Stimulated activated CD8-positive, alpha-beta memory T cell treated with anti-CD3 and anti-CD28 coated beads, Interleukin-12 subunit alpha, Interleukin-12 subunit beta, amount 100 ng/mL, for 24 hours (primary cell): ENCODE results near the gene FSHR.

Experiments used
- DNase-seq: peaks from one replicate; pipeline ENCODE4 v3.0.0-alpha.2; 2020; ENCODE audit errors: extremely low read depth

FSHR gene

DNA sequence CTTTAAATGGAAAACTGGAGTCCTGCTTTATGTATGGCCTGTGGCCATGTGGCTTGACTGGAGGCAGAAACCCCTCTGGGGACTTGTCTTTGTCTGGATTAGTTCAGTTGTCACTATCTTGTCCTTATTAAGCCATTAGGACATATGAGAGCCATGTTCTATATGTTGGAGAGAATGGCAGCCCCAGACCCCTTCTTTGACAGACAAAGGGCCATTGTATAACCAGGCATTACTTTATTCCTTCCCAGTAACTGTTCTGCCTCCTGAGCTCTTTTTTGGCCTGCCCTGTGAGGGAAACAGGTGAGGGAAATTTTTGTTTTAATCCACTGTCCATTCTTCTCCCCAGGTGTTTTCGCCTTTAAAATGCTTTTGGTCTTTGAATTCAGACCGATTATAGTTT lies 43.3 kb downstream of the FSHR start:
- no peak for DNase-seq

- no peak for DNase-seq
Measured at GRCh38 chr2:49110571-49110970, 43.7 kb downstream of the FSHR start.

DNA sequence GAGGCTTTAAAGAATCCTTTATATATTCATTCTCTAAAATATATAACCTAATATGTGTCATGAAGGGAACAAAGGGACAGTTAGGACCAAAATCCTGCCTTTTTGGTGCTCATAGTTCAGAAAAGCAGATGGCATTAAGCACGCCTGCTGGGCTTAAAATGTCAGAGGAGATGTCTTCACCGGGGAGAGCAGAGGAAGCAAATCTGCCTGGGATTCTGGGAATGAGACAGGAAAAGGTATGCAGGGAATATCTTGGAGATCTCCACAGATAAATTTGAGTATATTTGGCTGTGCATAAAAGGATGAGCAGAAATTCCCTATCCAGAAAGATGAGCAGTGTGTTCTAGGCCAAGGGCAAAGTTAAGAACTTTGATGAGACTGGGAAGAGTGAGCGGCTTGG lies 45.5 kb downstream of the FSHR start:
- DNase-seq, result no peak

DNA sequence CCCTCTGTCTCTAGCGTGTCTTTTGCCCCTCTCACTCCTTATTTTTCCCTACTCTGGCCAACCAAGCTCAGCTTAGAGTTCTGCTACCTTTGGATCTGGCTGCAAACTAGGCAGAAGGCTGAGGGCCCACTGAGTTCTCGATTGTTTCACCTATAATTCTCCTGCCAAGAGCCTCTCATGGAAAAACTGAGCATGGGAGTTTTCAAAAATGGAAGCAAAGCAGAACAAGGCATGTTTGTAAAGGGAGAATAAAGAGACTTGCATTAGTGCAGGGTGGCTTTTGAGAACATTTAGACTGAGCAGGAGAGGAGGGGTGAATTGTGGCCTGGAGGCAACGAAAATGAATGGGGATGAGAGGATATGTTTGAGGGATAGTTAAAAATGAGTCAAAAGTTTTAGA lies 45.9 kb downstream of the FSHR start:
- DNase-seq, result no peak

- DNase-seq, result no peak
Measured at GRCh38 chr2:49105506-49105905, 48.8 kb downstream of the FSHR start.

DNA sequence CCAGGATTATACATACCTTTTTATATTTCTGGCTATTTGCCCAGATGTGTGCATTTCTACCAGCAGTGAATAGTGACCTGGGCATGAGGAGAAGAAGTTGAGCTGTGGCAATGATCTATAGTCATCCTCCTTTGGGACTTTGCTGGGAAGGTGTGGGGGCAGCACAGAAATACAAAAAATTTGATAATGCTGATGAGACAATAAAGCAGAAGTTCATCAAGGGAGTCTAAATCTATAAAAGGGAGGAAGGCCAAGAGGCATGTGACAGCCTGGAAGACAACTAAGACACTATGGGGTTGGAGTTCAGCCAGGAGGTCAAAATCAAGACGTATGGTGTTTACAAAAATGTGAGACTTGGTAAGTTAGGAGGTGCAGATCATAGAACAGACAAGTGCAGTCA lies 52.2 kb downstream of the FSHR start:
- DNase-seq, result no peak

- no peak for DNase-seq
Measured at GRCh38 chr2:49080681-49081080, 73.6 kb downstream of the FSHR start.

DNA sequence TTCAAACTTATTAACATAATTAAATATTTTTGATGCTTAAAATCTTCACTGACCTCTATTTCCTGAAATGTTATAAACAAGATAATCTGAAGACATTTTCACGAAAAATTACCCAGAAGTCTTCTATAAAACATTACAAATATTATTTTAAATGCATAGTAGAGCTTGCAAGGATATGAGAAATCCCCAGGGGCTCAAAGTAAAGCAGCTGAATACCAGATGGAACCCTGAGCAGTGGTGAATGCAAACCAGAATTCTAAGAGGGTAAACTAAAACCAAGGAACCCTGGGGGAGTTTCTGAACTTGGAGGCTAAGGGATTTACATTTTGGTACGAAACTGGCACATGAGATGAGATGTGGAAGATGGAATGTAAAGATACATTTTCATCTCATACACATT lies 83.6 kb downstream of the FSHR start:
- DNase-seq, result no peak

GRCh38 chr2:49069829-49070228 lies 84.5 kb downstream of the FSHR start:
- no peak for DNase-seq

- DNase-seq, result no peak
Measured at GRCh38 chr2:49068613-49069012, 85.7 kb downstream of the FSHR start.

GRCh38 chr2:49067971-49068370 lies 86.3 kb downstream of the FSHR start:
- no peak for DNase-seq

DNA sequence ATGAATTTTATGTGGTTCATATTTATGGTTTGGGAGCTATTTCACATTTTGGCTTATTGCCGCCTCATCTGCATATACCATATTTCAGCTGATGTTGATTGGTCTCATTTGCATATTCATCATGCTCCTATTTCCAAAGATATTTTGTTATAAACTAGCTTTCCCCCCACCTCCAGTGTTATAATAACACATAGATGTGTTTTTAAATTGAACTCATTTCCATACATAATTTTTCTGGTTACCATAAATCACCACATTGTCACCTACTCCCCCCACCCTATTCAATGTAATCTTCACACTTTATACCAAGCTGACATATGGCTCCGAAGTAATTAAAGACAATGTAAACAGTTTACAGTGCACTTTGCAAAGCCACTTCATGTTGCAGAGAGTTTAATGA lies 101.2 kb downstream of the FSHR start:
- no peak for DNase-seq

DNA sequence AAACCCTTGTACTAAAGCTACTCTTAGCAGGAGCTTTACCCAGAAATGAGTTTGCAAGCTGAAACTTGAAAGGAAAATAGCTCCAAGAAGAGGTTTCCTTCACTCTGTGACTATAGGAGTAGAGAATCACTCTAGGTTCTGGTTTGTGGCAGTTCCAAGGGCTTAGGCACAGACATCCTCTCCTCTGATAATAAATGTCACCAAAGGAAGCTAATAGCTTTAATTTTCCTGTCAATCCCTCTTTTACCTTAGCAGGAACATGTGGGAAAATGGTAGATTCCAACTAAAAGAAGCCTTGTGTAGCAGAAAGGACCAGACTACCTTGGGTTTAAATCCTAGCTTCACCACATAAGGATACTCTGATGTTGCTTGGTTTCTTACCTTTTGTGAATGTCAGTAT lies 104.0 kb downstream of the FSHR start:
- no peak for DNase-seq

DNA sequence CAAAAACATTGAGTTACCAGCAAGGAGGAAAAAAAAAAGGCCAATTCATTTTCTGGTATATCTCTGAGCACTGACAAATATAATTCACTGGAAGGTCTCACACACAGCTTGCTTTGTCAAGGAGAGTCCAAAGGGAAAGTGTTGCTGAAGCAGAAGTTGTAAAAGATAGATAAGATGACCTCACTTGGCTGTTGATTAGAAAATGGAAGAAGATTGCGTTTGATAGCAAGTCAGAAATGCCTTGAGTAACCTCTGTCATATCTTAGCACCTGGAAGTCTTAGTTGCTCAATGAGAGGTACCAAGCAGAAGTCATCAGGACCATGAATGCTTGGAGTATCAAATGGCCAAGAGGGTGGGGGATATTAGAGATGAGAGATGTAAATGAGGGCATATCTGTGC lies 105.2 kb downstream of the FSHR start:
- DNase-seq, result no peak

GRCh38 chr2:49045083-49045482 lies 109.2 kb downstream of the FSHR start:
- no peak for DNase-seq

GRCh38 chr2:49044350-49045079 lies 109.8 kb downstream of the FSHR start:
- DNase-seq, result no peak

GRCh38 chr2:49043405-49043982 lies 110.8 kb downstream of the FSHR start:
- no peak for DNase-seq

DNA sequence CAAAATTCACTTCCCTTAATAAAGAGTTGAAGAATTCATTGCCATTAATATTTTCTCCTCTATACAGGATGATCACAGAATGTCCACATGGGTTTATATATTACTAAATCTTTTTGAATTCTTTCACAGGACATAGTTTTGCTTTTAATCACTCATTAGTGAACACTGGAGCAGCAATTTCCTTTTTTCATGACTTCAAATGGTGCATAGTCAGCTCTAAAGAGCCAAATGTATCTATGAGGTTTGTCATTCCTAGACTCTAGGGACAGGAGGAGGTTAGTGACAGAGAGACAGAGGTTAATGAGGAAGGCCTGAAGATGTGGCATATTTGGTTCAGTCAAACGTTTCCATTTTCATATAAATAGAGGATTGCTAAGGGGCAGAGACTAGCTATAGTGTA lies 111.8 kb downstream of the FSHR start:
- no peak for DNase-seq

DNA sequence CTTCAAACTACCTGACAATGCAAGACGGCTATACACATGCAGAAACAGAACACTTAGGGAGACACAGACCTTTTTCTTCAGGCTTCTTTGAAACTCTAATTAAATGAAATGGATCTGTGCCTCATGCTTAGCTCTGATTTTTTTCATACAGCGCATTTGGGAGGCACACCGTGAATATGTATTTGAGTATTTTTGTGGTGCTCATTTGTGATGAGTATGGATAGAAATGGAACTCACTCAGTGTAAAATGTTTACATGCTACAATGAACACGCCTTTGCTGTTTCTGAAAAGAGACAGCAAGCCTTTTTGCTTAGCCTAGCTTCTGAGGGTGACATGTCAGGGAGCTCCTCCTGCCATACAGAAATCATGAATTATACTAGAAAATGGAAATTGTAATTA lies 113.3 kb downstream of the FSHR start:
- DNase-seq, result no peak

DNA sequence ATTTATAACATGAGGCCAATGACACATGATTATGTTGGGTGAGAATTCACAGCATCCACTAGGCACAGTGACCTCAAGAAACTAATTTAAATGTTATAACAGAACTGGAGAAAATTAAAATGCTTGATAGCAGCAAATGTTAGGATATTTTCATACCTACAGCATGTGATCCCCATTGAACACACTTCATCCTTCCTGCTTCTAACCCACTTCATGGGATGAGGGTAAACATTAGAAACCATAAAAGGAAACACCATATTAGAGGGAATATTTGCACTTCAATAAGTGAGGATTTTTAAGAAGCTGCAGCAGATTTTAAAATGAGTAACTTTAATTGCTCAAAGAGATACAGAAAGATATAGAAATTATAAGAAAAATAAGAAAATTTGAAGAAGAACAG lies 117.1 kb downstream of the FSHR start:
- no peak for DNase-seq

DNA sequence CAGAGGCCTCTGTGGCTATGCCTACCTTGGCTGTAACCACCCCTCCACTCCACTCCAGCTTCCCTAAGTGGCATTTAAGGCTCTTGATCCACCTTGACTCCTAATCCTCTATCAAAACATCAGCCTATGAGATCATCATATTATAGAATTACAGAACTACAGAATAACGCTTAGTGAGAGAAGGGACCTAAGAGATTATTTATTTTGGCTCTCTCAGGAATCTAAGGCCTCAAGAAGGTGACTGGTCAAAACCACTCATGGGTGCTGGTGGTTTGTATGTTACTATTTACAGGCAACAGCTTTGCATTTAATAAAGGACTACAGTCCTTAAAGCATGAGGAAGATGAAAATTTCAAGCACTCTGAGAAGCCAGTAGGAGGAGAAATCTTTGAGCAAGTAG lies 118.8 kb downstream of the FSHR start:
- DNase-seq, result no peak

DNA sequence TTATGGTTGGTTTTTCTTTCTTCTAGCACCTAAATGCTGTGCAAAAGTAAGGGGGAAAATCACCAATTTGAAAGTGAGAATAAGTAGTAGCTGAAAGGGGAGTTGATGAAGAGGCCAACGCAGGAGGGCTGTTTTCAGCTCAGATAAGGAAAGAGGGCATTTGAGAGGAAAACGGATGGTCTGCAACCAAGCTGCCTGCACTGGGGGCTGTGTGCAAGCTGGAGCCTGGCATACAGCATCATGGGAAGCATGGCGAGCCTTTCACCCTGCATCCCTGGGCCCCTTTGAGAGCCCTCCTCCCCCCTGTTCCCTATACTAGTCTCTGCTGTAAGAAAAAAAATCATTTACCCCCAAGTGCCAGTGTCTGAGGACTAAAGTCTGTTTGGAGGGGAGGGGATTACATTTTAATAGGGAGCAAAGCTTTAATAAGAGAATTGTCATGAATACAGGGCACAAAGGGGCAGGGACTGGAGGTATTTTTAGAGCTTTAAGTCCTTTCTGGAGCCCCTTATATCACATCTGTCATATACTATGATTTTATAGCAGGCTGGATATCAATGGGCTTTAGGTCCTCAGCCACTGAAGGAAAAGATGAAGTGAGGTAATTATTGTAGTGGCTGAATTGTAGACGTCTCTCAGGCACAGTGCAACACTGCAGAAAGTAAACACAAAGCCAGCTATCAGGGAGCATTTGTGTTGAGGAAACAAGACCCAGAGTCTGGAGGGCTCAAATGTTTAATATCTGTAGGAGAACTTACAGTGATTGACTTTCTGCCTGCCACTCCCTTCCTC lies 120.7 kb downstream of the FSHR start:
- no peak for DNase-seq

GRCh38 chr2:49032936-49033335 lies 121.4 kb downstream of the FSHR start:
- DNase-seq, result no peak
